GM21528 (cell line): ENCODE measurements around the gene FOXI1.
"Not testable (repeated sequence)": the region's sequence is repeated elsewhere in the genome, so short reads cannot be mapped to it uniquely, and the experiment has no call there.

Experiments used
- ATAC-seq: cut with Tn5 transposase; IDR thresholded peaks from one replicate; pipeline ENCODE4 v1.9.1; 2021; ENCODE audit warnings: mild to moderate bottlenecking, moderate library complexity; ENCODE audit not compliant: unreplicated experiment, low FRiP score

Gene FOXI1

GRCh38 chr5:170120576-170120975 is 14.9 kb downstream of the FOXI1 start:
- ATAC-seq = no peak

DNA sequence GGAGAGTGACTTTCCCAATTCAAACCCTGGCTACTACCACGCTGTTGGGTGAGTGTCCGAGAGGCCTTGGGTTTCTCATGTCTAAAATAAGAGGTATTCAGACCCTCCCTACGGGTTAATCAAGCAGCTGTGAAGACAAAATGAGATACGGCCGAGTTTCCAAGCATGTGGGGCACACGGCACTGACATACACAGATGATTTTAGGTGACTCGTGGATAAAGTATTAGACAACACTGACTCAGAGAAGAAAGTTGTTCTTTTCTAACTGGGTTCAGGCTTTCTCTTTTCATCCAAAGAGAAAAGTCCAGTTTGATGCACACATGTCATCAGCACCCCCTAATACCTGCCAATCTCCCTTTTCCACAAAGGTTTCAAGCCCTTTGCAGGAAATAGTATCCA is 15.6 kb downstream of the FOXI1 start:
- ATAC-seq = no peak

DNA sequence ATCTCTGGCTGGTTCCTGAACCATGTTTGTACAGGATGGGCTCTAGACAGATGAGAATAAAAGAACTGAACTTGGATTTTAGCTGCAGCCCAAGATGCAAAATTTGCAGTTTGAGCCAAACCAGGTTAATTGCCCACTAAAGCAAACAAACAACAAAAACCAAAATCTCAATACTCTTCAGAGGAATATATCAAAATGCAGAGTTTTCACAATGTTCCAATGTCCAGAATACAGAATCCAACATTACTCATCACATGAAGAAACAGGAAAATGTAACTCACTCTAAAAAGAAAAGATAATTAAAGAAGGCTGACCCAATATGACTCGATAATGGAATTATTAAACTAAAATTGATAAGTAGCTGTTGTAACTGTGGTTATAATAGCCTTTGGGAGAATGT is 20.4 kb downstream of the FOXI1 start:
- ATAC-seq = no peak

GRCh38 chr5:170126626-170127025 is 20.9 kb downstream of the FOXI1 start:
- no peak for ATAC-seq

DNA sequence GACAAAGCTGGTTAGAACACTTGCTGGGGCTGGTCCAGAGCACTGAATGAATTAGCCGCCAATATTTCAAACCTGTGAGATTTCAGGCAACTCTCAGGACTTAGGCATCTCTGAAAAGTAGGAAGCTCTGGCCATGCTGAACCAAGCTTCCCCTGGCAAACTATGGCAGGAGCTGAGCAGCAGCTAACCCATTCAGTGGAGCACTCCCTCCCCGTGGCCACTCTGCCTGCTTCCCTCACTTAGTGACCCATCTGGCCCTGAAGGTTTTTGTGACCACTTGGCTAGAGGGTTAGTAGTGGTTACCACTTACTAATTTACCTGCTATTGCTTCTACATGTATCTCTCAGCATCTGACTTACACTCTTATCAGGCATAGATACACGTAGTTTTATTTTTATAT is 25.5 kb downstream of the FOXI1 start:
- no peak for ATAC-seq

DNA sequence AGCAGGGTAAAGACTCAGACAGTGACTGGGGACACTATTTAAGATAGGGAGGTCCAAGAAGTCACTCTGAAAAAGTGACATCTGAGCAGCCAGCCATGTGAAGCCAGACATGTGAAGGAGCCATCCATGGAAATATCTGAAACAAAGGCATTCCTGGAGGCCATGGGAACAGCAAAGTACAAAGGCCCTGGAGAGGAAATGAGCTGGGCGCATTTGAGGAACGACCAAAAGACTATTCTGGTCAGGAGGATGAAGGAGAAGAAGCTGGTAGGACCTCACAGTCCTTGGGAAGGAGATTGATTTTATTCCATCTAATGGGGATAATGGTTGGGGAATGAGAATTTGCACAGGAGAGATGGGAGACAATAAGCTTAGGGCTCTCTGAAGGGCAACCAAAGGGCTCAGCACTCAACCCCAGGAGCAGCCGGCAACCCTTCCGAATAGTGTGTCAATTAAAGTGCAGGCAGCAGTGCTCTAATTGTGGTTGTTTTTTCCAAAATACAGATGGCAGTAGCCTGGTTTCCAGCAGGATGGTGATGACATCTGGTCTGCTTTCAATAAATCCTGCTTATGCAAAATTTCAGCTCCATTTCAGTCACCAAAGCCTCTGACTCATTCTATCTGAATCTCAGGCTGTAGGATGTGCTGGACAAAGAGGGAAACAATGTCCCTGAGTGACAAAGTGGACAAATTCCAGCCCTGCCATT is 26.7 kb downstream of the FOXI1 start:
- ATAC-seq = no peak

- ATAC-seq = no peak
These were observed 27.3 kb downstream of the FOXI1 start for GRCh38 chr5:170132976-170133448.

- no peak for ATAC-seq
These were observed 30.2 kb downstream of the FOXI1 start for GRCh38 chr5:170135796-170136490.

DNA sequence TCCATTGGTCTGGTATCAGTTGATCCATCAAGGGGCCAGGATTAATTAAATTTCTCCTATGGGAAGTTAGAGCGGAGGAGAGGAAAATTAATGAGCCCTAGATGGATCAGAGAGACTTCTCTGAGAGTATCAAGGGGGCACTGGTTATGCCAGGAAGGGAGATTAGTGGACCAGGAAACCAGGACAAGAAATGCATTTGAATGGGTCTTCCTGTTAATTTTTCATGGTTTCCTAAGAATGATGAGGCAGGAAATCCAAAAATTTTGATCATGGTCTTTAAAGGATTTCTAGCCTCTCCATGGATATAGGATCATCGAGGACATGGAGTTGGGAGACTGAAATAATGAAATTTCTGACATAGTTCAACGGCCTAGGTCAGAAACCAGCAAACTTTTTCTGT is 30.8 kb downstream of the FOXI1 start:
- no peak for ATAC-seq

DNA sequence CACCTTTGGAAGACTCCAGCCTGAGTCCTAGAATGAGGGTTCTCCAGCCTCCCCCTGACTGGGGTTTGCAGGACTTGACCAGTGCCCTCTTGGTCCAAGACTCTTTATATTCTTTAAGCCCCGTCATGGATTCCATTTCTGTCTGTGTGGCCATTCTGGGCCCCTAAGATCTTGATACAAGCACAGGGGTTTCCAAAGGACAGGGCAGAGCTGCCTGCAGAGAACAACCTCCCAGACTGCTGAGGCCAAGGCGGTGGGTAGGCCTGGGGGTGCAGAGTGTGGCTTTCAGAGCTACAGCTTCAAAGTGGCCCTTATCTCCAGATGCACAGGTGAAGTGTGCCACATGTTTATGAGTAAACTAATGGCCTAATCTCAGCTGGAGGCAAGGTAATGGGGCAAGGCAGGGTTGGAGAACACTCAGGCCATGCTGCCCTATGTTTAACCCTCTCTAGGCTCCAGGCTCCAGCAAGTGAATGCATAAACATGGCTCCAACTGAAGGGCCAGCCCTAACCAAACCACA is 32.1 kb downstream of the FOXI1 start:
- ATAC-seq = no peak

DNA sequence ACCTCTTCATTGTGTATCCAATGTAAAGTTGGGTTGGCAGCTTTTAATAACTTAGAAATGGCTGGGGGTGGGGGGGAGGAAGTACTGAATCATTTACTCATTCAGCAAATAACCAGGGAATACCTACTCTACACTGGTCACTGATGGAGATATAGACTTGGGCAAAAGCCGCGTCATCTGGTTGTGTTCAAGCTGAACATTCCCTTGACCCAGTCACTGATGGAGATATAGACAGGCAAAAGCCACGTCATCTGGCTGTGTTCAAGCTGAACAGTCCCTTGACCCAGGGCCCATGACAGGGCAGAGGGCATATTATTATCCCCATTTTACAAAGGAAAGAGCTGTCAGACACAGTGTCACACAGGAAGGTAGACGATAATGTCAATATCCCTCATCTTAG is 32.6 kb downstream of the FOXI1 start:
- ATAC-seq = no peak

- no peak for ATAC-seq
These were observed 34.2 kb downstream of the FOXI1 start for GRCh38 chr5:170139786-170140335.

DNA sequence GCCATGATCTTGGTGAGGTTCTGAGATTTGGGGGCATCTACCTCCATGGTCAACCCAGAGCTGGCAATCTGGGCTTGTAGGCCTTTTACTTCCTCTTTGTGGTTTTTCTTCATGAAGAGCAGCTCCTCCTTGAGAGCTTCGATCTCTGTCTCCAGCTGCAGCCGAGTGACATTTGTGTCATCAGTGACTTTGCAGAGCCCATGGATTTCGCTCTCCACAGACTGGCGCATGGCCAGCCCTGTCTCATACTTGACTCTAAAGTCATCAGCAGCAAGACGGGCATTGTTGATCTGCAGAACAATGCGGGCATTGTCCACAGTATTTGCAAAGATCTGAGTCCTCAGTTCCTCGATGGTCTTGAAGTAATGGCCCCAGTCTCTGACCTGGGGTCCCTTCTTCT is 35.5 kb downstream of the FOXI1 start:
- ATAC-seq = not testable (repeated sequence)

DNA sequence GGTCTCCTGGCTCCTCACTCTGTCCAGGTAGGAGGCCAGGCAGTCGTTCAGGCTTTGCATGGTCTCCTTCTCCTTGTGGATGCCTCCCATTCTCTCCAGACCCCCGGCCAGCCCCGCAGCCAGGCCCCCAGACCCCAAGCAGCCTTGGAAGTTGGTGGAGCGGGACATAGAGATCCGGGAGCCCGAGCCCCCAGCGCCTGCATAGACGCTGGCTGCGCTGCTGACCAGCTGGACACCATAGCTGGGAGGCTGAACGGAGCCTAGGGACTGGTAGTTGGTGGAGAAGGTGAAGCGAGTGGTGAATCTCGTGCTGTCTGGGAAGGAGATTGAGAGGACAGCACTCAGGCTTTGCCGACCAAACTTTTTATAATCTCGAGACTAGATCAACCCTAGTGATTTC is 35.9 kb downstream of the FOXI1 start:
- no peak for ATAC-seq

DNA sequence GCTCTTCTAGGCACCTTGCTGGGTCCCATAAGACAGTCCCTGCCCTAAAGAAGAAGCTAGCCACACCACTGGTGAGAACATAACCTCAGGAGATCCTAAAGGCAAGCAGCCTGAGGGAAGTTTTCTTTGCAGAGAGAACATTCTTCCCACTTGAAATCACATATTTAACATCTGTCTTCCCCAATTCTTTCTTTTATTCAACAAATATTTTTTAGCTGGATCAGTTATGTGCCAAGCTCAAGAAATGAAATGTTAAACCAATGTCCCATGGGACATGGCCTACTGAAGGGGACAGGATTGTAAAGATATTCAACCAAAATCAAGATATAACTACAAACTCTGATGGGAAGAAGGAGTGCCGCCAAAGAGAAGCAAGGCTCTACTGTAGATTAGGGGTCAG is 36.5 kb downstream of the FOXI1 start:
- no peak for ATAC-seq

- ATAC-seq = no peak
These were observed 37.4 kb downstream of the FOXI1 start for GRCh38 chr5:170143091-170143490.

DNA sequence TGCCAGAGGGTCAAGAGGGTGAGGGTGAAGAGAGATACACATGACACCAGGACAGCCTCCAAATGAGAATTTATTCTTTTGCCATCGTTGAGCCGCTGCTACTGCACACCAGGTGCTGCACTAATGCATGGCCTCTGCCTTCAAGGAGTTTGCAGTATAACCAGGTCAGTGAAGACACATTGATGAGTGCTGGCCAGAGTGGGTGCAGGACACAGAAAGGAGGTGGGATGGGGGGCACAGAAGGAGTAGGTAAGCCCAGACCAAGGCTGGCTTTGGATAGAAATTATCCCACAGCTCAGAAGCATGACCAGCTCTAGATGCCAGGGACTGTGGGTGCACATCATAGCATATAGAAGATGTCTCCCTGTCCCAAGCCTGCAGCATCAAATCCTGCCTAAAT is 38.0 kb downstream of the FOXI1 start:
- no peak for ATAC-seq

GRCh38 chr5:170144286-170145023 is 38.8 kb downstream of the FOXI1 start:
- no peak for ATAC-seq

DNA sequence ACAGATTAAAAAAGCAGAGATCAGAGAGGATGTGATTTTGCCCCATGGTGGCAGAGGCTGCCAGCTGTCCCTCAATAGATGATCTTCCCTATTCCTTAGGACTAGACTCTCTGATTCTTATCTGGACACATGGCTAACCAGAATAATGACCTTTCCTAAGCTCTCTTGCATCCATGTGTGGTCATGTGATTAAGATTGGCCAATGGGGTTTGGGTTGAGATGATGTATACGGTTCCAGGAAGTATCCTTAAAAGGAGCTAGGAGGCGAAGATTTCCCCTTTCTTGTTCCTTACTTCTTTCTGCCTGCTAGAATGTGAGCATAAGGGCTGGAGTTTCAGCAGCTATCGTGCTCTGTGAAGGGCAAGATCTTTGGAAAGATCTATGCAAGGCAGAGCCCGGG is 39.8 kb downstream of the FOXI1 start:
- ATAC-seq = no peak

DNA sequence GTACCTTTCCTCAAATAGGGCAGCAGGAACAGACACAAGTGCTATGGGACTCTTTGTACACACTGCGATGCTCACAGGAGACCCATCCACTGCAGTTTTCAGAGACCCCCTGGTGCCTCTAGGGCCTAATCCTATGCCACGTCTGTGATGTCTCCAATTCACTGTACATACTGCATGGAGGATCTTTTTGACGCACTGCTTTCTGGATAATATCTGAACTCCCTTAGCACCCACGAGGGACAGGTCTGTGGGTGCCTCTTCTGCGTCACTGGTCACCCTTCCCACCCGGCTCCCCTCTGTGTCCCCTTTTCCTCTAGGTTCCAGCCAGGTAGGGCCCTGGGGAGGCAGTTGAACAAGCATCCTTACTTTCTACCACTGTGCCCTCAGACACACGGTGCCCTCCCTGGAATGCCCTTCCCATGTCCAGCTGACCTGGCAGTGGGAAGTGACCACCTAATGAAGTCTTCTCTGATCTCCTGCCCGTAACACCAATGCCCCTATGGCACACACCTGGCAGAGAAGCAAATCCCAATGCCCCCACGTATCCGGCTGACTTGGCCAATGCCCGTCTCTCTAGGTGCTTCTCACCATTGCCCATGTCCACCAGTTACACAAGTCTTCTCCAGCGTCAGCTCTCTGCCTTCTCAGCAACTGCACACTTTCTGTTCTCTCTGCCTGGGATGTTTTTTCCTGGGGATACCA is 41.5 kb downstream of the FOXI1 start:
- ATAC-seq = no peak
